AG04450 (cell line): ENCODE measurements around the gene CBARP. TPM values are rescaled to one million over a fixed set of nuclear protein-coding genes. Genes with fewer than 3 reads are reported as not detected.
A peak's percentile ranks its signal among the peaks of the same experiment; 100 is the strongest.

Experiments
- CTCF ChIA-PET: fragments of 300-600, 350-600 bp; formaldehyde crosslinking; extraction: SDS; loops from one replicate; lab custom pipeline; 2022; ENCODE audit warnings: antibody characterized with exemption, inconsistent platforms; lab: Charles Lee
- POLR2A ChIA-PET: fragments of 350-600 bp; formaldehyde crosslinking; extraction: SDS; loops from one replicate; lab custom pipeline; 2021; ENCODE audit warnings: antibody characterized with exemption, inconsistent platforms; lab: Yijun Ruan, JAX
- DNase-seq: peaks from one replicate; pipeline ENCODE4 v3.0.0-alpha.2; 2011; ENCODE audit warnings: low read depth, low spot score
- H3K27ac ChIP-seq: one replicate; pipeline ENCODE4 v1.5.1; 2012; ENCODE audit warnings: low read depth, low read length, control low read depth
- H3K27me3 ChIP-seq: one replicate; pipeline ENCODE4 v1.6.0; 2012; ENCODE audit warnings: low read length; ENCODE audit not compliant: control insufficient read depth, insufficient read depth
- H3K4me3 ChIP-seq: 2 replicates; pipeline ENCODE4 v1.5.1; 2011; ENCODE audit warnings: mild to moderate bottlenecking, low read depth, low read length, control low read depth
- H3K9me3 ChIP-seq: 2 replicates; pipeline ENCODE4 v1.5.1; 2012; ENCODE audit warnings: low read length; ENCODE audit not compliant: control insufficient read depth, insufficient read depth
- CTCF ChIP-seq: IDR thresholded peaks from 2 replicates; pipeline ENCODE4 v1.5.1; 2011; ENCODE audit warnings: low read depth, low read length, control low read depth, inconsistent platforms
- polyA plus RNA-seq: library from polyadenylated mRNA; depleted of rRNA; stranded (reverse); fragments of >200 nt; gene quantifications from 2 replicates; pipeline ENCODE4 v1.2.3, GENCODE V29; 2011

CBARP gene
- polyA plus RNA-seq, 1 experiment, result 1.1 TPM

GRCh38 chr19:1224847-1225246, 13.0 kb downstream of the CBARP start:
- TF ChIP-seq CTCF, result no peak
- ChIA-PET POLR2A (interaction anchor here (0.9 kb wide), 1 partner anchor 11 kb away, joined by 3 read pairs; no protein-coding TSS in a partner anchor), CTCF (interaction anchor here (0.5 kb wide), 1 partner anchor 42 kb away, joined by 3 read pairs; no protein-coding TSS in a partner anchor)
- Histone ChIP-seq H3K27ac (no peak overlapping the region), H3K9me3 (no peaks in the 10 kb centered on the region; the same call in 1 of the 2 replicates), H3K27me3 (no peaks in the 10 kb centered on the region), H3K4me3 (no peak overlapping the region)
- no peak for DNase-seq

- POLR2A ChIA-PET, result no interaction called here
- H3K4me3 ChIP-seq, result no peak overlapping the region
- DNase-seq, result no peak
- no peaks in the 10 kb centered on the region for H3K27me3 ChIP-seq
- no peak overlapping the region for H3K27ac ChIP-seq
- H3K9me3 ChIP-seq, result no peaks in the 10 kb centered on the region; the same call in 1 of the 2 replicates
- CTCF ChIA-PET, result interaction anchor here (0.5 to 1.0 kb wide), 2 partner anchors 42 to 111 kb away, joined by 3 read pairs; no protein-coding TSS in a partner anchor
- TF ChIP-seq CTCF, result no peak
These were observed 13.6 kb downstream of the CBARP start for GRCh38 chr19:1224047-1224825.

DNA sequence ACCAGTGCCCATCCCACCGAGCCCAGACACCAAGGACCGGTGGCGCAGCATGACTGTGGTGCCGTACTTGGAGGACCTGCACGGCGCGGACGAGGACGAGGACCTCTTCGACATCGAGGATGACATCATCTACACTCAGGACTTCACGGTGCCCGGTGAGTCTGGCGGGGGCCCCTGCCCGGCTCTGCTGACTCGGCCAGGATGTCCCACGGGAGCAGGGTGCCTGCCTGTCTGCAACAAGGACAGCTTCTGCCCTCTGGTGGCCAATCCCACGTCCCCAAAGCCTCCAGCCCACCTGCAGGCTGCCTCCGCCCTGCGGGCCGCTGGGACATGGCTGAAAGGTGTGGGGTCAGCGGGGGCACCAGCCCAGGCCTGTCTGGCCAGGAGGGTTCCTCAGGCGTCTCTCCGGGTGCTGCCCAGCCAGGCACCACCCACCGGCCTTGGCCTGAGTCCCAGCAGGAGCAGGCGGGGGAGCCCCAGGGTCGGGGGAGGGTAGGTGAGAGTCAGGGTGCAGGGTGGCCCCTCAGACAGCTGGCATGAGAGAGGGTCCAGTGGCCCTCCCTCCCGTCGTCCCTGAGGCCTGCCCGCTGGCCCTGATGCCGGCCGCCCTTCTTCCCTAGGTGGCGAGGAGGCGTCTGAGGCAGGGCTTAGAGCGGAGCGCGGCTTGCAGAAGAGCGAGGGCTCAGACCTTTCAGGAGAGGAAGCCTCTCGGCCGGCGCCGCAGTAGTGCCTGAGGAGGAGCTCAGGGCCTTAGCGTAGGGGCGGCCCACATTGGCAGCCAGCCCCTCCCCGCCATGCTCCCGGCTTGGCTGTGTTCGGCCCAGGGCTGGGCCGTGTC, 14.6 kb downstream of the CBARP start:
- H3K9me3 ChIP-seq, result no peaks in the 10 kb centered on the region; the same call in 1 of the 2 replicates
- TF ChIP-seq CTCF, result peak; percentile 41
- H3K27ac ChIP-seq, result no peak overlapping the region
- H3K27me3 ChIP-seq, result no peaks in the 10 kb centered on the region
- CTCF ChIA-PET, result interaction anchor here (0.5 to 1.0 kb wide), 4 partner anchors 12 to 154 kb away, joined by 3 read pairs; no protein-coding TSS in a partner anchor
- POLR2A ChIA-PET, result interaction anchor here (0.5 kb wide), 1 partner anchor 14 kb away, joined by 5 read pairs; no protein-coding TSS in a partner anchor
- no peak for DNase-seq
- H3K4me3 ChIP-seq, result no peak overlapping the region

- Histone ChIP-seq H3K9me3 (no peaks in the 10 kb centered on the region; the same call in 1 of the 2 replicates), H3K4me3 (no peak overlapping the region), H3K27me3 (no peaks in the 10 kb centered on the region), H3K27ac (no peak overlapping the region)
- CTCF ChIA-PET, result interaction anchor here (0.6 to 0.7 kb wide), 2 partner anchors 12 to 18 kb away, joined by 3 read pairs; no protein-coding TSS in a partner anchor
- no peak for DNase-seq
- TF ChIP-seq CTCF, result peak; percentile 15; the same call in 1 of the 2 replicates
- POLR2A ChIA-PET, result no interaction called here
These were observed 15.4 kb downstream of the CBARP start for GRCh38 chr19:1222394-1222793.
